ENCODE measurements around the gene PCSK2.

DNA sequence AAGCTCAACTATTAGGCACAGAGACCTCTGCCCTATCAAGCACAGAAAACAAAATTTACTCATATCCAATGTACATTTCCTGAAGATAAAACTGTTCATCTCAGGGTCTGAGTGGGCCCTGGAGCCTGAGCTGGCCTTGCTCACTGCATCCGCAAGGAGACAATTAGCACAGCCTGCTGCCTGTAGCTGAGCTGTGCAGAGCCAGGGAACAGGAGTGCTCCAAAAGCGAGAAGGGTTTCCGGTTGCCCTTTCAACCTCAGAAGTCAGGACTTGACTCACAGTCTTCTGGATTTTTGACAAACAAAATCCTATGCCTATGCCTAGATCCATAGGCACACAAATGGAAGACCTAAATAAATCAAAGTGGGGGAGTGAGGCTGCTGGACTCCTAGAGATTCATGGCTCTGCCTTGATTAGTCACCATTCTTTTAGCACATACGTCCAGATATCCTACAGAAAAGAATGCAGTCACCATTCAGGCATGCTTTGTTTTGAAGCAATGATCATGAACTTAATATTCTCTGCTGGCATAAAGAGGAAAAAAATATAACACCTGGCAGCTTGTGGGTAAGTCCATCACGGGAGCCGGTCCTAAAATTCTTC lies 230.8 kb downstream of the PCSK2 start:
- TF ChIP-seq TAF1 (IDR thresholded peaks at IDR 0.05; ENCODE audit: low read depth) (no peak), POLR2AphosphoS5 (IDR thresholded peaks at IDR 0.05) (no peak)
